Mucosa of rectum (tissue), 2 donors: ENCODE data around the gene INF2.
A peak's percentile ranks its signal among the peaks of the same experiment; 100 is the strongest.
"Not testable (repeated sequence)": the region's sequence is repeated elsewhere in the genome, so short reads cannot be mapped to it uniquely, and the experiment has no call there.

Source experiments
- H3K27ac ChIP-seq, 2 donors: one replicate each; pipeline ENCODE4 v1.7.0; 2013; ENCODE audit warnings: inconsistent platforms in 2 of 2, low read depth in 2 of 2, low read length in 2 of 2
- H3K27me3 ChIP-seq, 2 donors: one replicate each; pipeline ENCODE4 v1.7.0; 2013; ENCODE audit warnings: low read length in 2 of 2; ENCODE audit not compliant: control insufficient read depth in 2 of 2, insufficient read depth in 2 of 2
- H3K36me3 ChIP-seq, 2 donors: one replicate each; pipeline ENCODE4 v1.7.0; 2013; ENCODE audit warnings: low read length in 2 of 2; ENCODE audit not compliant: control insufficient read depth in 2 of 2, insufficient read depth in 2 of 2
- H3K4me1 ChIP-seq, 2 donors: one replicate each; pipeline ENCODE4 v1.7.0; 2013; ENCODE audit warnings: low read length in 2 of 2, mild to moderate bottlenecking in 1 of 2; ENCODE audit not compliant: control insufficient read depth in 2 of 2, insufficient read depth in 2 of 2
- H3K4me3 ChIP-seq, 2 donors: one replicate each; pipeline ENCODE4 v1.7.0; 2013; ENCODE audit warnings: low read length in 2 of 2
- H3K9ac ChIP-seq, 2 donors: one replicate each; pipeline ENCODE4 v1.7.0; 2013; ENCODE audit warnings: low read length in 2 of 2, low read depth in 1 of 2, mild to moderate bottlenecking in 1 of 2
- H3K9me3 ChIP-seq, 2 donors: one replicate each; pipeline ENCODE4 v1.7.0; 2013; ENCODE audit warnings: low read length in 2 of 2; ENCODE audit not compliant: control insufficient read depth in 2 of 2
- donor health status: healthy.
- donor health status: Normal muscosa, but diverticular disease.

The INF2 gene

GRCh38 chr14:104657563-104658324 lies 31.7 kb upstream of the INF2 start:
- H3K4me3 ChIP-seq: no peak overlapping the region
- peaks cover 2 to 11% of the 10 kb centered on the region in 2 donors for H3K27me3 ChIP-seq
- H3K27ac ChIP-seq: peak overlapping the region in 1 of 2 donors; percentile 32
- H3K9ac ChIP-seq: no peak overlapping the region
- H3K4me1 ChIP-seq: peaks cover 0 to 2% of the 10 kb centered on the region in 2 donors
- H3K9me3 ChIP-seq: peaks cover 0 to 3% of the 10 kb centered on the region in 2 donors
- no peaks in the 10 kb centered on the region for H3K36me3 ChIP-seq

DNA sequence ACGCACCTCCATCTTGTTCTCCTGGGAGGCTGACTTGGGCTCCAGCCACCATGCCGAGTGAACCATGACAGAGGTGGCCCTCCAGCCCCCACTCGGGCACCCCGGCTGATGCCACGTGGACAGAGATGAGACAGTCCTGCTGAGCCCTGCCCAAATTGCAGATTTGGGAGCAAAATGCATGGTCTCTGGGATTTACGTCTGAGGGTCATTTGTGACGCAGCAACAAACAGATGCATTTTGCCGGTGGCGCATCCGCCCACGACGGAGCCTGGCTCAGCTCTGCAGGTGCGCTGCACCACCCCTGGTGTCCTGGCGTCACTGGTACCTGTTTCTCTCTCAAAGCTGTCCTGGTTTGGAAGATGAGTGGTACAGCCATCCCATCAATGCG lies 31.1 kb upstream of the INF2 start:
- Histone ChIP-seq H3K27me3 (peaks cover 2 to 11% of the 10 kb centered on the region in 2 donors), H3K4me3 (no peak overlapping the region), H3K27ac (peak overlapping the region in 1 of 2 donors; percentile 32), H3K9ac (no peak overlapping the region), H3K4me1 (peaks cover 0 to 2% of the 10 kb centered on the region in 2 donors), H3K9me3 (peaks cover 0 to 3% of the 10 kb centered on the region in 2 donors), H3K36me3 (no peaks in the 10 kb centered on the region)

GRCh38 chr14:104659146-104659545 lies 30.3 kb upstream of the INF2 start:
- H3K9ac ChIP-seq: no peak overlapping the region
- H3K27me3 ChIP-seq: peaks cover 2 to 11% of the 10 kb centered on the region in 2 donors
- peaks cover 0 to 3% of the 10 kb centered on the region in 2 donors for H3K9me3 ChIP-seq
- H3K27ac ChIP-seq: peak overlapping the region in 1 of 2 donors; percentile 23
- H3K4me3 ChIP-seq: no peak overlapping the region
- H3K36me3 ChIP-seq: no peaks in the 10 kb centered on the region
- peaks cover 0 to 2% of the 10 kb centered on the region in 2 donors for H3K4me1 ChIP-seq

DNA sequence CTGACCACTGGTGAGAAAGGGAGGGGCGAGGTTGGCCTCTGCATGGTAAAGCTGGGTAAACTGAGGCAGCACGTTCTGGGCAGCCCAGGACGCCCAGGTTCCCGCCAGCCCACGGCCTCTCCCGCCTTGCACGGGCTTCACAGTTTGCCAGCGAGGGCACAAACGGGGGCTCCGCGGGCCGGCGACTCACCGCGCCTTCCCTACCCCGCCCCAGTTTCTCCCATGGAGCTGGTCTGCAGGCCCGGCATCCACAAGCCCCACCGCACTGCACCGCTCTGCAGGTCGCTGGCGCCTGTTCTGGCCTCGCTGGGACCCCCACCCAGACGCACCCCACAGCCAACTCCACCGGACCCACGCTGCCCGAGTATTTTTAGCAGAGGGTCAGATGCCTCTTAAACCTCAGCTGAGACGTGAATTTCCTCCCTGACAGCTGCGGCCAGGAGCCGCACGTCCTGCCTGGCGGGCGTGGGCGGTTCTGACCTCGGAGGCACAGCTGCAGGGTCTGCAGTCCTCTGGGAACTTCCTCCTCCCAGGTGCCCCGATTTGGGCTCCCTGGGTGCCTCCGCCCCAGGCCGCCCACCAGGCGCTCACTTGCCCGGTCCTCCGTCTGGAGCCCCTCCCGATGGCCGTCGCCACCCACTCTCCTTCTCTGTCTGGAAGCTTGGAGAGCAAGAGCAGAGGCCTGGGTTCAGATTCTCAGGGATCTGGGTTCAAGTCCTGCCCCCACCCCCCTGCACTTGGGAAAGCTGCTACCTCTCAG lies 29.5 kb upstream of the INF2 start:
- no peaks in the 10 kb centered on the region for H3K36me3 ChIP-seq
- H3K4me1 ChIP-seq: peaks cover 0 to 2% of the 10 kb centered on the region in 2 donors
- H3K9ac ChIP-seq: no peak overlapping the region
- H3K4me3 ChIP-seq: peak overlapping the region in 1 of 2 donors; percentile 3
- H3K27ac ChIP-seq: peak overlapping the region in 1 of 2 donors; percentile 23
- peaks cover 2 to 11% of the 10 kb centered on the region in 2 donors for H3K27me3 ChIP-seq
- H3K9me3 ChIP-seq: peaks cover 0 to 3% of the 10 kb centered on the region in 2 donors

DNA sequence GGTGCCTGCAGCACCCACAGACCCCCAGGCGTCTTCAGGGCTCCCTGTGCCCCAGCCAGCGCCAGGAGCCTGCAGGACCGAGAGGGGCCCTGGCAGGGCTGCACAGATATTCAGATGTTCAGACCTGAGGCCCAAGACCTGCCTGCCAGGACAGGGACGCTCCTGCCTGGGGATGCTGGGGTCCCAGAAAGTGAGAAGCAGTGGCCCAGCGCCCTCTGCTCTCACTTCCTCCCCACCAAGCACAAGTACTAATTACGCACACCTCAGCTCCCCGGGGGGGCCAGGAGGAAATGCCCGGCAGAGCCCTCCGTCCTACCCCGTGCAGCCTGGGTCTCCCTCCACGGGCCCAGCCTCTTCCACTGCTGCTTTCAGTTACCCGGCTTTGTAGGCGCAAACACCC lies 28.8 kb upstream of the INF2 start:
- Histone ChIP-seq H3K4me3 (no peak overlapping the region), H3K27me3 (peaks cover 2 to 11% of the 10 kb centered on the region in 2 donors), H3K27ac (peak overlapping the region in 1 of 2 donors; percentile 23), H3K9me3 (peaks cover 0 to 3% of the 10 kb centered on the region in 2 donors), H3K36me3 (no peaks in the 10 kb centered on the region), H3K9ac (no peak overlapping the region), H3K4me1 (peaks cover 4 to 6% of the 10 kb centered on the region in 2 donors)

DNA sequence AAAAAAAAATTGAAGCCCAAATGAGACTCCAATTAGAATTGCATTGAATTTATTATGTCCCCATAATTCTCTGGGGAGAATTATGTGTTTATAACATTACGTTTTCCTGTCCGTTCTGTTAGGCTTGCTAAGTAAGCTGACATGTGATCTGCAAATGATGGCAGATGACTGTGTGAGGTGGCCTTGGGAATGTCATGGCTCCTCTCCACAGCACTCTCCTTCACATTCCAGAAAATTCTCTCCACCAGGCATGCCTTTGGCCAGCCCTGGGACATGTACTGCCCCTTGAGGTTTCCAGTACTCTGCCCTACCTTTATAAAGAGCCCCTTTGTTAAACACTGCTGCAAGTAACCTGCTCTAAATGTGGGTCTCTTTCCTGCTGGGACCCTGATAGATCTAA lies 28.3 kb upstream of the INF2 start:
- H3K27ac ChIP-seq: no peak overlapping the region
- H3K4me1 ChIP-seq: peaks cover 9 to 10% of the 10 kb centered on the region in 2 donors
- H3K36me3 ChIP-seq: no peaks in the 10 kb centered on the region
- no peak overlapping the region for H3K4me3 ChIP-seq
- peaks cover 0 to 3% of the 10 kb centered on the region in 2 donors for H3K9me3 ChIP-seq
- H3K9ac ChIP-seq: no peak overlapping the region
- H3K27me3 ChIP-seq: peaks cover 2 to 9% of the 10 kb centered on the region in 2 donors

DNA sequence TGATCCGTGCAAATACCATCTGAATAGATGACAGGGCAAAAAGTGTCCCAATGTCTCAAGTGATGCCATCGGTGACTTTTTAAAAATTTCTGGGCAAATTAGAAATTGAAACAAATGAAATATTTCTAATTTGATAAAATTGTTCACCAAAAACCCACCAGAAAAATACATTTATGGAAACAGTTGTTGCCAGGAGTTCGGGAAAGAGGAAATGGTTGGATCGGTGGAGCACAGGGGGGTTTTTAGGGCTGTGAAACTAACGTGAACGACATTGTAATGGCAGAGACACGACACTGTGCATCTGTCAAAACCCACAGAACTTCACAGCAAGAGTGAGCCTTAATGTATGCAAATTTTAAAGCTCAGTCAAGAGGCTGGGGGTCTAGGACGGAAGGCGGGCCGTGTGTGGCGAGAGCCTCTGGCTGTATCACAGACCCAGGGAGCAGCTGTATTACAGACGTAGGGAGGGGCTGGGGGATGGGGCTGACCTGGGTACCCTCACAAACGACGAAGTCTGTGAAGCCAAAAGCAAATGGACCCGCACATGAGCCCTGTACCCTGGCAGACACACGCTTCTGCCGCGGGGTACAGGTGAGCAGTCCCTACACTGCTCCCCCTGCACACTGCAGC lies 27.8 kb upstream of the INF2 start:
- not testable (repeated sequence) for H3K9ac ChIP-seq, H3K27me3 ChIP-seq, H3K36me3 ChIP-seq, H3K9me3 ChIP-seq, H3K4me3 ChIP-seq, H3K27ac ChIP-seq
- H3K4me1 ChIP-seq: peaks cover 10% of the 10 kb centered on the region in 2 donors

DNA sequence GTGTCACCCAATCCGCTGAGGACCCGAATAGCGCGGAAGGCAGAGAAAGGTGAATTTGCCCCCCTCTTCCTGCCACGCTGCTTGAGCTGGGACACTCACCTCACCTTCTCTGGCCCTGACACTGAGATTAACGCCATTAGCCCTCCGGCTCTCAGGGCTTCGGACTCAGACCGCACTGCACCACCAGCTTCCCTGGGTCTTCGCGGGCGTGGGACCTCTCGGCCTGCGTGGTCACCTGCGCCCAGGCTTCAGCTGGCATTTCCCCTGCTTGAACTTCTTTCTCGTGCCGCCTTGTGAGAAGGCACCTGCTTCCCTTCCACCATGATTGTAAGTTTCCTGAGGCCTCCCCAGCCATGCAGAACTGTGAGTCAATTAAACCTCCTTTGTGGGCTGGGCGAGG lies 26.9 kb upstream of the INF2 start:
- not testable (repeated sequence) for H3K9me3 ChIP-seq, H3K36me3 ChIP-seq, H3K27me3 ChIP-seq, H3K4me3 ChIP-seq, H3K27ac ChIP-seq, H3K9ac ChIP-seq
- peaks cover 10% of the 10 kb centered on the region in 2 donors for H3K4me1 ChIP-seq

DNA sequence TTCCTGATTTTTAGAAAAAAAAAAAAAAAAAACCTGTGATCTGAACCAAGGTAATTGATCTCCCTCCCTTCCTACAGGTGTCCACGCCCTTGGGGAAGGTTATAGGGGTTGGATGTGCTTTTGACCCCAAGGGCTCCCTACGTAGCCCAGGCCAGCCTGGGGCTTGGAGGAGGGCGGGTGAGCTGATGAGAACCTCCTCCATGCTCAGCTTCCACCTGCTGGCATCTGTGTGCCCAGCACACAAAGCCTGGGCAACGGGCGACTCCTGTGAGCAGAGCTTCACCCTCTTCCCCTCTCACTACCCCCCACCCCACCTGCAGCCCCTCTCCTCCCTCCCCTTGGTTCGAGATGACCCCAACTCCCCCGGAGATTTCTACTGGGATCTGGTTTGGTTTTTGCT lies 25.3 kb upstream of the INF2 start:
- Histone ChIP-seq H3K4me3 (no peak overlapping the region), H3K4me1 (peaks cover 10% of the 10 kb centered on the region in 2 donors), H3K27me3 (peaks cover 2 to 8% of the 10 kb centered on the region in 2 donors), H3K9ac (no peak overlapping the region), H3K36me3 (no peaks in the 10 kb centered on the region), H3K9me3 (peaks cover 0 to 3% of the 10 kb centered on the region in 2 donors), H3K27ac (no peak overlapping the region)

- H3K9ac ChIP-seq: no peak overlapping the region
- peaks cover 2 to 5% of the 10 kb centered on the region in 2 donors for H3K27me3 ChIP-seq
- no peak overlapping the region for H3K4me3 ChIP-seq
- peaks cover 0 to 3% of the 10 kb centered on the region in 2 donors for H3K9me3 ChIP-seq
- no peaks in the 10 kb centered on the region for H3K36me3 ChIP-seq
- peaks cover 10% of the 10 kb centered on the region in 2 donors for H3K4me1 ChIP-seq
- H3K27ac ChIP-seq: no peak overlapping the region
These were observed 24.8 kb upstream of the INF2 start for GRCh38 chr14:104664588-104664987.
